Gastroesophageal sphincter (tissue), 3 donors: ENCODE measurements around the gene UROC1.

ENCODE experiments used
- EP300 ChIP-seq: sonication (generic); formaldehyde crosslinking; IDR thresholded peaks from one replicate; pipeline ENCODE4 v1.6.1; 2017; ENCODE audit warnings: antibody characterized with exemption, mild to moderate bottlenecking
- POLR2A ChIP-seq, 2 donors: fragments of 450-650 bp; IDR thresholded peaks; one replicate each; pipeline ENCODE4 v1.6.1; 2017; ENCODE audit warnings: antibody characterized with exemption in 2 of 2, mild to moderate bottlenecking in 2 of 2, moderate library complexity in 1 of 2
- POLR2AphosphoS5 ChIP-seq: sonication (generic); formaldehyde crosslinking; IDR thresholded peaks from one replicate; pipeline ENCODE4 v1.6.1; 2017; ENCODE audit warnings: antibody characterized with exemption
- TF ChIP-seq, protein P1 (sequence below), 4 experiments: fragments of 200-600 bp in 2 of 4; fragments of 450-650 bp in 2 of 4; sonication (generic) in 1 of 4; IDR thresholded peaks; one replicate each; pipeline ENCODE4 v1.5.1; 2017 to 2019; ENCODE audit warnings: antibody characterized with exemption in 4 of 4, mild to moderate bottlenecking in 2 of 4, moderate library complexity in 2 of 4

DNA sequence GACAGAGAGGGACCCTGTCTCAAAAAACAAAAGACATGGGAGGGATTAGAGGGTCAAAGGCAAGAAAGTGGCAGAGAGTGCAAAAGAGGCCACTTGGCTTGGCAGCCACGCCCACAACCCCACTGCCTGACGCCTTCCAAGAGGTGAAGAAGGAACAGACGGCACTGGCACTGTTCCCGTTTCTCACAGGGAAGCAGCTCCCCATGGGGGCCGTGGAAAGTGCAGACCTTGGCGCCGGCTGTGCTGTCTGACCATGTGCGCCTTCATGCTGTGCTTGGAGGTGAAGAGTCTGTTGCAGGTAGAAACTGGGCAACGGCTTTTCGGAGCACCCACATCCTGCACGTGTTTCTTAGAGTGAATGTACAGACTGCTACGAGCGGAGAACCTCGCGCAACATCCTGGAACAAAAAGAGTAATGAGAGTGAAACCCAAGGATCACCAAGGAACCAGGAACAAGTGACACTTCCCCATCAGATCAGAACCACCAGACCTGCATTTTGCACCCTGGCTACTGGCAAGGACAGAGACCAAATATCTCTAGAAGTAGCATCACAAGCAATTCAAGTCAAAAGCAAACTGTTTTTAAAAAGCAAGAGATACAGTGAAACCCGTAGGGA, 51.5 kb downstream of the UROC1 start:
- TF ChIP-seq EP300 (no peak), POLR2A (IDR thresholded peaks at IDR 0.05) (no peak), POLR2AphosphoS5 (no peak)
- TF ChIP-seq, protein P1, sequence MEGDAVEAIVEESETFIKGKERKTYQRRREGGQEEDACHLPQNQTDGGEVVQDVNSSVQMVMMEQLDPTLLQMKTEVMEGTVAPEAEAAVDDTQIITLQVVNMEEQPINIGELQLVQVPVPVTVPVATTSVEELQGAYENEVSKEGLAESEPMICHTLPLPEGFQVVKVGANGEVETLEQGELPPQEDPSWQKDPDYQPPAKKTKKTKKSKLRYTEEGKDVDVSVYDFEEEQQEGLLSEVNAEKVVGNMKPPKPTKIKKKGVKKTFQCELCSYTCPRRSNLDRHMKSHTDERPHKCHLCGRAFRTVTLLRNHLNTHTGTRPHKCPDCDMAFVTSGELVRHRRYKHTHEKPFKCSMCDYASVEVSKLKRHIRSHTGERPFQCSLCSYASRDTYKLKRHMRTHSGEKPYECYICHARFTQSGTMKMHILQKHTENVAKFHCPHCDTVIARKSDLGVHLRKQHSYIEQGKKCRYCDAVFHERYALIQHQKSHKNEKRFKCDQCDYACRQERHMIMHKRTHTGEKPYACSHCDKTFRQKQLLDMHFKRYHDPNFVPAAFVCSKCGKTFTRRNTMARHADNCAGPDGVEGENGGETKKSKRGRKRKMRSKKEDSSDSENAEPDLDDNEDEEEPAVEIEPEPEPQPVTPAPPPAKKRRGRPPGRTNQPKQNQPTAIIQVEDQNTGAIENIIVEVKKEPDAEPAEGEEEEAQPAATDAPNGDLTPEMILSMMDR (IDR thresholded peaks at IDR 0.05), result no peak
